GM12878 (cell line): ENCODE measurements around the gene CPNE4. TPM values are rescaled to one million over a fixed set of nuclear protein-coding genes. Genes with fewer than 3 reads are reported as not detected.

ENCODE experiments used
- ATAC-seq: fragments of 200-7000 bp; cut with Tn5 transposase; 3 replicates; pipeline ENCODE4 v1.9.1; 2020; ENCODE audit warnings: mild to moderate bottlenecking, moderate library complexity
- BruUV-seq: library from RNA; stranded (reverse); fragments of 400-500 nt; replicated peaks from 2 replicates; lab custom pipeline; 2021; lab: Mats Ljungman, UMichigan
- CTCF ChIA-PET: fragments of 300-600 bp; sonication (Branson Sonifier 250); formaldehyde crosslinking; extraction: SDS; loops from one replicate; lab custom pipeline; 2021; ENCODE audit warnings: inconsistent platforms; lab: Yijun Ruan, JAX
- POLR2A ChIA-PET: fragments of 350-600 bp; formaldehyde crosslinking; extraction: SDS; loops from one replicate; lab custom pipeline; 2021; ENCODE audit warnings: inconsistent platforms; lab: Charles Lee
- RAD21 ChIA-PET: fragments of 300-600 bp; sonication (Branson Sonifier 250); formaldehyde crosslinking; loops from one replicate; lab custom pipeline; 2023; ENCODE audit warnings: antibody characterized with exemption; ENCODE audit not compliant: unreplicated experiment; lab: Charles Lee
- SMC1A ChIA-PET: fragments of 300-600 bp; sonication (Branson Sonifier 250); formaldehyde crosslinking; loops from one replicate; lab custom pipeline; 2023; ENCODE audit not compliant: unreplicated experiment, uncharacterized antibody; lab: Charles Lee
- DNase-seq: peaks from one replicate; pipeline ENCODE4 v3.0.0-alpha.2; 2011; ENCODE audit warnings: low read depth, low spot score
- FAIRE-seq: peaks from 3 replicates; lab custom pipeline; 2011; peaks lifted over from hg19 to GRCh38; lab: Jason Lieb, UNC
- H2AFZ ChIP-seq: 2 replicates; pipeline ENCODE4 v1.6.0; 2011; ENCODE audit warnings: low read depth, low read length, control low read depth; ENCODE audit not compliant: control insufficient read depth
- H3K27ac ChIP-seq: 2 replicates; pipeline ENCODE4 v1.5.1; 2011; ENCODE audit warnings: control low read depth; ENCODE audit not compliant: control insufficient read depth, insufficient read depth
- H3K27me3 ChIP-seq, 2 experiments: replicated peaks in 1 of 2; 2 replicates each; pipeline versions ENCODE4 v1.6.0 to v1.6.1; 2011; ENCODE audit warnings: low read length in 1 of 2; ENCODE audit not compliant: control insufficient read depth in 2 of 2, insufficient read depth in 2 of 2
- H3K36me3 ChIP-seq, 2 experiments: 2 replicates each; pipeline ENCODE4 v1.5.1; 2011; ENCODE audit warnings: low read length in 1 of 2; ENCODE audit not compliant: control insufficient read depth in 2 of 2, insufficient read depth in 2 of 2
- H3K4me1 ChIP-seq: 2 replicates; pipeline ENCODE4 v1.6.1; 2011; ENCODE audit warnings: mild to moderate bottlenecking, low read length, moderate library complexity, mixed read lengths; ENCODE audit not compliant: control insufficient read depth, insufficient read depth
- H3K4me2 ChIP-seq: 2 replicates; pipeline ENCODE4 v1.6.0; 2011; ENCODE audit warnings: control low read depth; ENCODE audit not compliant: control insufficient read depth, insufficient read depth
- H3K4me3 ChIP-seq: fragments of 200-600 bp; sonication (generic); 2 replicates; pipeline ENCODE4 v1.5.1; 2016
- H3K79me2 ChIP-seq: 2 replicates; pipeline ENCODE4 v1.6.0; 2011; ENCODE audit warnings: low read length; ENCODE audit not compliant: control insufficient read depth, insufficient read depth
- H3K9ac ChIP-seq: 2 replicates; pipeline ENCODE4 v1.8.0; 2011; ENCODE audit warnings: low read length, control low read depth, mixed read lengths; ENCODE audit not compliant: control insufficient read depth, insufficient read depth
- H3K9me3 ChIP-seq: replicated peaks from 3 replicates; pipeline ENCODE4 v1.5.1; 2011; ENCODE audit warnings: mild to moderate bottlenecking, low read length; ENCODE audit not compliant: control insufficient read depth, insufficient read depth
- H4K20me1 ChIP-seq: 2 replicates; pipeline ENCODE4 v1.6.0; 2011; ENCODE audit not compliant: control insufficient read depth, insufficient read depth
- IRF4 ChIP-seq: IDR thresholded peaks from 2 replicates; pipeline ENCODE4 v1.6.1; 2011; ENCODE audit warnings: low read depth, low read length
- RBBP5 ChIP-seq: fragments of 200-600 bp; sonication (generic); conservative IDR thresholded peaks from 2 replicates; pipeline ENCODE4 v1.6.1; 2016
- RELA ChIP-seq: fragments of 450-650 bp; IDR thresholded peaks from 2 replicates; pipeline ENCODE4 v1.8.0; 2014; ENCODE audit warnings: borderline replicate concordance; ENCODE audit not compliant: partially characterized antibody
- WGBS: methylation state at CpG from one replicate; pipeline ENCODE4 v1.1.6; 2016; ENCODE audit warnings: low lambda C conversion rate; ENCODE audit not compliant: insufficient replicate concordance, insufficient coverage; ENCODE audit errors: missing lambda C conversion rate; 5-methylcytosine and 5-hydroxymethylcytosine counted together
- in situ Hi-C: fragments of 300-500 bp; cut with MboI; formaldehyde crosslinking; loops from 9 replicates; pipeline ENCODE4 v1.14.3; 2018; ENCODE audit warnings: mixed read lengths
- intact Hi-C: fragments of 100-400 bp; cut with micrococcal nuclease; formaldehyde crosslinking; loops from one replicate; pipeline ENCODE4 v1.14.2; 2022; ENCODE audit not compliant: unreplicated experiment
- microRNA-seq: library from miRNA; unstranded; fragments of <30 nt; microRNA quantifications from one replicate; pipeline ENCODE4, GENCODE V29; 2018
- polyA plus RNA-seq, 11 experiments: library from polyadenylated mRNA; depleted of rRNA in 4 of 11; unstranded in 6 of 11; stranded (reverse) in 5 of 11; fragments of >200 nt; fragmentation: Nextera tagmentation in 4 of 11; fragmentation: Illumina TruSeq in 1 of 11; extraction: Ambion mirVana in 4 of 11; extraction: Trizol in 1 of 11; gene quantifications; 1 replicate in 1 of 11; 2 replicates in 10 of 11; pipeline versions ENCODE4 v1.2.1 to v1.2.3, GENCODE V29; 2011 to 2016; ENCODE audit warnings: inconsistent platforms in 2 of 11, missing spikeins in 2 of 11, low read depth in 1 of 11
- small RNA-seq: library from RNA; depleted of rRNA; stranded (forward); fragments of <200 nt; gene quantifications from one replicate; pipeline ENCODE3, GENCODE V24; 2014
- total RNA-seq, 4 experiments: library from RNA; depleted of rRNA in 3 of 4; stranded (reverse); fragments of >200 nt in 3 of 4; fragmentation: Illumina TruSeq in 1 of 4; extraction: Trizol in 1 of 4; gene quantifications; 2 replicates each; pipeline versions ENCODE4 v1.2.1 to v1.2.3, GENCODE V29; 2013 to 2021
- TF ChIP-seq, protein P1 (sequence below): IDR thresholded peaks from 2 replicates; pipeline ENCODE4 v1.6.1; 2011; ENCODE audit warnings: borderline replicate concordance, low read depth, mild to moderate bottlenecking, moderate library complexity, mixed read lengths, low read length; ENCODE audit not compliant: insufficient read depth; ENCODE audit errors: extremely low read length
- TF ChIP-seq, protein P2 (sequence below): fragments of 450-650 bp; IDR thresholded peaks from 2 replicates; pipeline ENCODE4 v1.6.1; 2017; ENCODE audit warnings: antibody characterized with exemption, mild to moderate bottlenecking, moderate library complexity
- TF ChIP-seq, protein P3 (sequence below): fragments of 450-650 bp; IDR thresholded peaks from 2 replicates; pipeline ENCODE4 v1.6.1; 2018; ENCODE audit warnings: borderline replicate concordance, mild to moderate bottlenecking; ENCODE audit not compliant: partially characterized antibody

Gene CPNE4
- total and polyA plus RNA-seq, 10 of the 15 experiments (the other 5 are each of a cell fraction or from before 2014, with no cell fraction given): 0.17 to 1.9 (median 0.48) TPM; not detected in 1

DNA sequence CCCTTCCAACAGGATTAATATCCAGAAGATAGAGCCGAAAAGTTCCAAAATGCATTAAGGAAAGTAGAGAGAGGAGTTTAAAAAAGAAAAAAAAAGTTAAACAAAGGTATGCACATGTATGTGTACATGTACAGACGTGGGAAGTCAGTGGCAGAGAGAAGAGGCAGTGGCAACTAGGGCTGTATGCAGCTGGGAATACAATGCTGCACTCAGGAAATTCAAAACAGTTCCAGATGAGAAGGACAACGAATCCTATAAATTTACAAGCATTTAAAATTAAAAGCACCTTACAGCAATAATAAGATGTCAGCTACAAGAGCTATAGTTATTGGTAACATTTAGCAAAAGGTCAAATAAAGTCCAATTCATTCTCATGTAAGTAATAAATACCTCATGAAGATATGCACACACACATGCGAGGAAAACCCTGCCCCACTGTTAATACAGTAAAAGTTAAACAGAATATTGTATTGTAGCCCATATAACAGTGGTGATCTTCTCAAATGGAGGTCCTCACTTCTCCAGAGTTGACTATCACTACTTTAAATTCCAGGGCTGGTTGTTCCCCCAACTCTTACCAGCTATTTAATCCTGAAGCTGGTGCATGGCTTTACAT is 550.2 kb downstream of the CPNE4 start:
- peak; percentile 7 for FAIRE-seq
- no peaks in the 10 kb centered on the region for H3K27me3 ChIP-seq
- TF ChIP-seq, protein P1, sequence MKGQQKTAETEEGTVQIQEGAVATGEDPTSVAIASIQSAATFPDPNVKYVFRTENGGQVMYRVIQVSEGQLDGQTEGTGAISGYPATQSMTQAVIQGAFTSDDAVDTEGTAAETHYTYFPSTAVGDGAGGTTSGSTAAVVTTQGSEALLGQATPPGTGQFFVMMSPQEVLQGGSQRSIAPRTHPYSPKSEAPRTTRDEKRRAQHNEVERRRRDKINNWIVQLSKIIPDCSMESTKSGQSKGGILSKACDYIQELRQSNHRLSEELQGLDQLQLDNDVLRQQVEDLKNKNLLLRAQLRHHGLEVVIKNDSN: no peak
- TF ChIP-seq, protein P2, sequence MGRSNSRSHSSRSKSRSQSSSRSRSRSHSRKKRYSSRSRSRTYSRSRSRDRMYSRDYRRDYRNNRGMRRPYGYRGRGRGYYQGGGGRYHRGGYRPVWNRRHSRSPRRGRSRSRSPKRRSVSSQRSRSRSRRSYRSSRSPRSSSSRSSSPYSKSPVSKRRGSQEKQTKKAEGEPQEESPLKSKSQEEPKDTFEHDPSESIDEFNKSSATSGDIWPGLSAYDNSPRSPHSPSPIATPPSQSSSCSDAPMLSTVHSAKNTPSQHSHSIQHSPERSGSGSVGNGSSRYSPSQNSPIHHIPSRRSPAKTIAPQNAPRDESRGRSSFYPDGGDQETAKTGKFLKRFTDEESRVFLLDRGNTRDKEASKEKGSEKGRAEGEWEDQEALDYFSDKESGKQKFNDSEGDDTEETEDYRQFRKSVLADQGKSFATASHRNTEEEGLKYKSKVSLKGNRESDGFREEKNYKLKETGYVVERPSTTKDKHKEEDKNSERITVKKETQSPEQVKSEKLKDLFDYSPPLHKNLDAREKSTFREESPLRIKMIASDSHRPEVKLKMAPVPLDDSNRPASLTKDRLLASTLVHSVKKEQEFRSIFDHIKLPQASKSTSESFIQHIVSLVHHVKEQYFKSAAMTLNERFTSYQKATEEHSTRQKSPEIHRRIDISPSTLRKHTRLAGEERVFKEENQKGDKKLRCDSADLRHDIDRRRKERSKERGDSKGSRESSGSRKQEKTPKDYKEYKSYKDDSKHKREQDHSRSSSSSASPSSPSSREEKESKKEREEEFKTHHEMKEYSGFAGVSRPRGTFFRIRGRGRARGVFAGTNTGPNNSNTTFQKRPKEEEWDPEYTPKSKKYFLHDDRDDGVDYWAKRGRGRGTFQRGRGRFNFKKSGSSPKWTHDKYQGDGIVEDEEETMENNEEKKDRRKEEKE: no peak
- TF ChIP-seq IRF4: no peak
- TF ChIP-seq RELA: no peak
- TF ChIP-seq RBBP5: no peak
- TF ChIP-seq, protein P3, sequence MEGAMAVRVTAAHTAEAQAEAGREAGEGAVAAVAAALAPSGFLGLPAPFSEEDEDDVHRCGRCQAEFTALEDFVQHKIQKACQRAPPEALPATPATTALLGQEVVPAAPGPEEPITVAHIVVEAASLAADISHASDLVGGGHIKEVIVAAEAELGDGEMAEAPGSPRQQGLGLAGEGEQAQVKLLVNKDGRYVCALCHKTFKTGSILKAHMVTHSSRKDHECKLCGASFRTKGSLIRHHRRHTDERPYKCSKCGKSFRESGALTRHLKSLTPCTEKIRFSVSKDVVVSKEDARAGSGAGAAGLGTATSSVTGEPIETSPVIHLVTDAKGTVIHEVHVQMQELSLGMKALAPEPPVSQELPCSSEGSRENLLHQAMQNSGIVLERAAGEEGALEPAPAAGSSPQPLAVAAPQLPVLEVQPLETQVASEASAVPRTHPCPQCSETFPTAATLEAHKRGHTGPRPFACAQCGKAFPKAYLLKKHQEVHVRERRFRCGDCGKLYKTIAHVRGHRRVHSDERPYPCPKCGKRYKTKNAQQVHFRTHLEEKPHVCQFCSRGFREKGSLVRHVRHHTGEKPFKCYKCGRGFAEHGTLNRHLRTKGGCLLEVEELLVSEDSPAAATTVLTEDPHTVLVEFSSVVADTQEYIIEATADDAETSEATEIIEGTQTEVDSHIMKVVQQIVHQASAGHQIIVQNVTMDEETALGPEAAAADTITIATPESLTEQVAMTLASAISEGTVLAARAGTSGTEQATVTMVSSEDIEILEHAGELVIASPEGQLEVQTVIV: no peak
- H2AFZ ChIP-seq: no peak overlapping the region
- no peak overlapping the region for H3K27ac ChIP-seq
- H3K4me3 ChIP-seq: no peak overlapping the region
- H3K9me3 ChIP-seq: no peaks in the 10 kb centered on the region
- no peak; the same call in 2 of the 3 replicates for ATAC-seq
- no TSS peak for BruUV-seq
- no peak overlapping the region for H3K4me2 ChIP-seq
- WGBS: 96% methylated on average over 4 of the region's 4 CpGs
- RAD21 ChIA-PET: interaction anchor here (0.7 kb wide), 1 partner anchor 65 kb away, joined by 3 read pairs; no protein-coding TSS in a partner anchor
- SMC1A ChIA-PET: interaction anchor here (0.9 to 2.0 kb wide), 5 partner anchors 9 to 545 kb away, joined by 3 to 6 read pairs (median 3); no protein-coding TSS in a partner anchor
- no peak overlapping the region for H3K9ac ChIP-seq
- no peaks in the 10 kb centered on the region for H3K4me1 ChIP-seq
- no peaks in the 10 kb centered on the region for H4K20me1 ChIP-seq
- no peaks in the 10 kb centered on the region; the same call in 1 of the 2 replicates for H3K79me2 ChIP-seq
- no peak for DNase-seq
- in situ Hi-C loops (no loop called here), intact Hi-C loops (no loop called here)
- peaks cover 0 to 7% of the 10 kb centered on the region in 2 experiments; a peak in 2 of 4 replicates for H3K36me3 ChIP-seq
- POLR2A ChIA-PET: no interaction called here
- CTCF ChIA-PET: no interaction called here

Small RNAs within 50 kb of the gene (microRNA-seq; reads per million reads assigned to microRNA genes)
- 0.56 reads per million for gene MIR5704

Small RNAs within 50 kb of the gene (small RNA-seq; reads per million reads assigned to genes)
- gene AC107027.2 (not detected), gene MIR5704 (not detected)
